Measurements from ENCODE around the gene NR5A1.

DNA sequence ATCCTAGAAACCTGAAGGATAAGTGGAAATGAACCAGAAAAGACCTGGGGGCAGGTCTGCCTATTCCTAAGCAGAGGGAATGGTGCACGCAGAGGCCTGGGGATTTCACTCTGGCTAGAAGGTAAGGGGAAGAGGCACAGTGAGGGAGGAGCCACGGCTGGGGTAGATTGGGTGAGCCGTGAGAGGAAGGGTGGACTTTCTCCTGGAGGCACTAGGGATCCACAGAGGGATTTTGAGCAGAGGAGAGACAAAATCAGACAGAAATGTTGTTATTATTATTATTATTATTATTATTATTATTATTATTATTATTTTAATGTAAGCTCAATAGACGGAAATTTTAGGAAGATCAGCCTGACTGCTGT, 59.9 kb downstream of the NR5A1 start:
- TF ChIP-seq SP2 (tag by site-specific recombination; IDR thresholded peaks at IDR 0.05), result no peak
- TF ChIP-seq, protein P1, sequence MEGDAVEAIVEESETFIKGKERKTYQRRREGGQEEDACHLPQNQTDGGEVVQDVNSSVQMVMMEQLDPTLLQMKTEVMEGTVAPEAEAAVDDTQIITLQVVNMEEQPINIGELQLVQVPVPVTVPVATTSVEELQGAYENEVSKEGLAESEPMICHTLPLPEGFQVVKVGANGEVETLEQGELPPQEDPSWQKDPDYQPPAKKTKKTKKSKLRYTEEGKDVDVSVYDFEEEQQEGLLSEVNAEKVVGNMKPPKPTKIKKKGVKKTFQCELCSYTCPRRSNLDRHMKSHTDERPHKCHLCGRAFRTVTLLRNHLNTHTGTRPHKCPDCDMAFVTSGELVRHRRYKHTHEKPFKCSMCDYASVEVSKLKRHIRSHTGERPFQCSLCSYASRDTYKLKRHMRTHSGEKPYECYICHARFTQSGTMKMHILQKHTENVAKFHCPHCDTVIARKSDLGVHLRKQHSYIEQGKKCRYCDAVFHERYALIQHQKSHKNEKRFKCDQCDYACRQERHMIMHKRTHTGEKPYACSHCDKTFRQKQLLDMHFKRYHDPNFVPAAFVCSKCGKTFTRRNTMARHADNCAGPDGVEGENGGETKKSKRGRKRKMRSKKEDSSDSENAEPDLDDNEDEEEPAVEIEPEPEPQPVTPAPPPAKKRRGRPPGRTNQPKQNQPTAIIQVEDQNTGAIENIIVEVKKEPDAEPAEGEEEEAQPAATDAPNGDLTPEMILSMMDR (tag by site-specific recombination; IDR thresholded peaks at IDR 0.05), result no peak
- no peak for TF ChIP-seq ZNF112 (tag by site-specific recombination; IDR thresholded peaks at IDR 0.05)
- TF ChIP-seq, protein P2, sequence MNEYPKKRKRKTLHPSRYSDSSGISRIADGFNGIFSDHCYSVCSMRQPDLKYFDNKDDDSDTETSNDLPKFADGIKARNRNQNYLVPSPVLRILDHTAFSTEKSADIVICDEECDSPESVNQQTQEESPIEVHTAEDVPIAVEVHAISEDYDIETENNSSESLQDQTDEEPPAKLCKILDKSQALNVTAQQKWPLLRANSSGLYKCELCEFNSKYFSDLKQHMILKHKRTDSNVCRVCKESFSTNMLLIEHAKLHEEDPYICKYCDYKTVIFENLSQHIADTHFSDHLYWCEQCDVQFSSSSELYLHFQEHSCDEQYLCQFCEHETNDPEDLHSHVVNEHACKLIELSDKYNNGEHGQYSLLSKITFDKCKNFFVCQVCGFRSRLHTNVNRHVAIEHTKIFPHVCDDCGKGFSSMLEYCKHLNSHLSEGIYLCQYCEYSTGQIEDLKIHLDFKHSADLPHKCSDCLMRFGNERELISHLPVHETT (tag by site-specific recombination; IDR thresholded peaks at IDR 0.05), result no peak
- TF ChIP-seq ZNF311 (tag by site-specific recombination; IDR thresholded peaks at IDR 0.05; ENCODE audit: borderline replicate concordance), result no peak
